HEK293T (cell line): Measurements from ENCODE around the gene PATL1.

Source experiments
- BHLHE40 ChIP-seq: fragments of 450-650 bp; IDR thresholded peaks from 2 replicates; pipeline ENCODE4 v1.6.1; 2016; ENCODE audit warnings: mild to moderate bottlenecking, moderate library complexity, borderline replicate concordance
- FOXK2 ChIP-seq: fragments of 450-650 bp; IDR thresholded peaks from 2 replicates; pipeline ENCODE4 v1.6.1; 2016; ENCODE audit warnings: mild to moderate bottlenecking

- no peak for TF ChIP-seq BHLHE40
- TF ChIP-seq FOXK2, result no peak
Measured at GRCh38 chr11:59614277-59615119, 54.3 kb downstream of the PATL1 start.
